ENCODE data around the gene CISH. TPM values are rescaled to one million over a fixed set of nuclear protein-coding genes. Genes with fewer than 3 reads are reported as not detected.
A peak's percentile ranks its signal among the peaks of the same experiment; 100 is the strongest.

The CISH gene
- total and polyA plus RNA-seq, 2 experiments from 2014 or later = 8.2 to 11.7 TPM

DNA sequence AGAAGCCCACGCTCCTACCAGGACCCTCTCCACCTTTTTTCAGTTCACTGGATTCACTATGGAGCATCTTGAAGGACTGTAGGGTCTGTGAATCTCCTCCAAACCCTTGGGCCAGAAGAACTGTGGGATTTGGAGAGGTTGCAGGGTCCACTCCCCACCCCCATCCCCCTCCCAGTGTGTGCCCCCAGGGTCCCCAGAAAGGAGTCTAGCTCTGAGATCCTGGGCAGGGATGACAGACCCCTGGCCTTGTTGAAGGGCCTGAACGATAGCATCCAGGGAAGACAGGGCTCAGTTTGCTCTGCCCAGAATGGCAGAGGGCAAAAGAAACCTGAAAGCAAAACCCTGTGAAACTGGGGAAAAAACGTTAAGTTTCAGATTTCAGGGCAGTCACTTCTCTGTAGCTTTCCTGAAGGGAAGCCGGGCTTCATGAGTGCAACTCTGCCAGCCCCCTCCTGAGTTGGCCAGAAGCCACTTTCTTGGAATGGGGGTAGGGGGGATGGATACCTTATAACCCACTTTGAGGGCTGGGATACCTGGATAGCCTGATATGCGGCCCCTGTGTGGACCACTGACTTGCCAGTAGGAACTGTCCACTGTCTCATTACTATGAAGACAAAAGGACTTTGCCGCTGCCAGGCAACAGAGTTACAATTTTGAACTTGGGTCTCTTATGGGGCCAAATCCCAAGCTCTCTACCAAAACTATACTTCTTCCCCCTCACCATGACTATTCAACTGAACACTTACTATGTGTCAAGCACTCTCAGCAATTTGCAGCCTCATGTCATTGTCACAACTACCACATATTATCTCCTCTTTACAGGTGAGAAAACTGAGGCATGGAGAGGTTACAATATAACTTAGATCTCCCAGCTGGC is 1.6 kb upstream of the CISH start:
- H3K27ac ChIP-seq = peak overlapping the region; percentile 80

DNA sequence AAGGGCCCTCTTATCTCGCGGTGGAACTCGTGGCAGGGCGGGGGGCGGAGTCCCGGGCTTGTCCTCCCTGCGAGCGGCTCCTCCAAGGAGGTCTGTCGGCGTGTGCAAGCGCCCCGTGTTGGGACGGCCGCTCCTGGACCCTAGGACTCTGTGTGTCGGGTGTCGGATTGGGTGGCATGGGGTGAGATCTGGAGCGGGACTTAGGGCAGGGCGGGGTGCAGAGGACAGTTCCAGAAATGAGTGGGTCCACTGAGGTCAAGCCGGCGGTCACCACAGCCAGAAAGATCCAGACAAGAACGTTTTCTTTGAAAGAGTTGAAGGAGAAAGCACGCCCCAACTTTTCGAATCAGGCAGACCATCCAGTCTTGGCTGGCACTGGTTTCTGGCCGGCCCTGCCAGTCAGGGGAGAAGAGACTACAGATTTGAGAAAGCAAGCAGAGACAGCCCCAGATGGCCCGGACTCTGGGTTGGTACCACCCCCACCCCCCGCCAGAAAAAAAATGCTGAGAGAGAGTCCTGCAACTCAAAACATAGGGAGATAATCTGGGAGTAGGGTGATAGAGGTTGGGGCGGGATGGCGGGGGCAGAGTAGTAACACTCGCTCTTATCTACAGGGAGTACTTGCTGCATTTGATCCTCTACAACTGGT is 784 bp upstream of the CISH start:
- TF ChIP-seq, protein P1, sequence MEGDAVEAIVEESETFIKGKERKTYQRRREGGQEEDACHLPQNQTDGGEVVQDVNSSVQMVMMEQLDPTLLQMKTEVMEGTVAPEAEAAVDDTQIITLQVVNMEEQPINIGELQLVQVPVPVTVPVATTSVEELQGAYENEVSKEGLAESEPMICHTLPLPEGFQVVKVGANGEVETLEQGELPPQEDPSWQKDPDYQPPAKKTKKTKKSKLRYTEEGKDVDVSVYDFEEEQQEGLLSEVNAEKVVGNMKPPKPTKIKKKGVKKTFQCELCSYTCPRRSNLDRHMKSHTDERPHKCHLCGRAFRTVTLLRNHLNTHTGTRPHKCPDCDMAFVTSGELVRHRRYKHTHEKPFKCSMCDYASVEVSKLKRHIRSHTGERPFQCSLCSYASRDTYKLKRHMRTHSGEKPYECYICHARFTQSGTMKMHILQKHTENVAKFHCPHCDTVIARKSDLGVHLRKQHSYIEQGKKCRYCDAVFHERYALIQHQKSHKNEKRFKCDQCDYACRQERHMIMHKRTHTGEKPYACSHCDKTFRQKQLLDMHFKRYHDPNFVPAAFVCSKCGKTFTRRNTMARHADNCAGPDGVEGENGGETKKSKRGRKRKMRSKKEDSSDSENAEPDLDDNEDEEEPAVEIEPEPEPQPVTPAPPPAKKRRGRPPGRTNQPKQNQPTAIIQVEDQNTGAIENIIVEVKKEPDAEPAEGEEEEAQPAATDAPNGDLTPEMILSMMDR (IDR thresholded peaks at IDR 0.05; ENCODE audit: low read depth, low read length) = no peak
- Histone ChIP-seq H3K4me3 (peak overlapping the region; percentile 32), H3K9me3 (ENCODE audit: low read depth) (no peaks in the 10 kb centered on the region), H3K27ac (peak overlapping the region; percentile 80), H3K4me1 (ENCODE audit: low read depth) (peaks cover 17% of the 10 kb centered on the region), H3K27me3 (no peaks in the 10 kb centered on the region), H3K36me3 (peaks cover 6% of the 10 kb centered on the region)
- DNase-seq (ENCODE audit: low read depth in 1 of 2, low spot score in 1 of 2) = peak in 1 of 2 donors; percentile 34

More for the DNA sequence above, 1.6 kb upstream of the CISH start:
- Histone ChIP-seq H3K4me3 (no peak overlapping the region), H3K9me3 (ENCODE audit: low read depth) (no peaks in the 10 kb centered on the region), H3K27me3 (no peaks in the 10 kb centered on the region), H3K4me1 (ENCODE audit: low read depth) (peaks cover 17% of the 10 kb centered on the region), H3K36me3 (no peaks in the 10 kb centered on the region)
- no peak for DNase-seq (ENCODE audit: low read depth in 1 of 2, low spot score in 1 of 2)
- TF ChIP-seq, protein P1 (IDR thresholded peaks at IDR 0.05; ENCODE audit: low read depth, low read length) = no peak

DNA sequence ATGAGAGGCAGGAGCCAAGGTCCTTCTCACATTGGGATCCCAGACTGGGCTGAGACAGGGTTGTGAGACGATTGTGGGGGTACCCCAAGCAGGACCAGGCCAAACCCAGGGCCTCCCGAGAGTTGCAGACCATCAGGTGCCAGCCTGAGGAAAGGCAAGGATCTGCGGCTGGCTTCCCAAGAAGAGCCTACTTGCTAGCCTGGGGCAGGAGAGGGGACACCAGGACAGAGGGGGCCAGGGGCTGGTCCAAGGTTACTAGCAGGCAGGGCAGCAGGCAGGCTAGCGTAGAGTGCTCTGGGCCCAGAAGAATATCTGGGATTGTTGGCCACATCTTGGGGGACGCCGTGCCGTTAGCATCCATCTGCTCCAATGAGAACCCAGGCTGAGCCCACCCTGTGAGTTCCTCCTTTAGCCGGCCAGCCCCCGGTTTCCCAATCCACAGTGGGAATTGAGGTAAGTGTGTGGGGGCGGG is 546 bp downstream of the CISH start:
- no peak for DNase-seq (ENCODE audit: low read depth in 1 of 2, low spot score in 1 of 2)
- peak overlapping the region; percentile 80 for H3K27ac ChIP-seq
- no peaks in the 10 kb centered on the region for H3K9me3 ChIP-seq (ENCODE audit: low read depth)
- peaks cover 8% of the 10 kb centered on the region for H3K36me3 ChIP-seq
- TF ChIP-seq, protein P1 (IDR thresholded peaks at IDR 0.05; ENCODE audit: low read depth, low read length) = no peak
- peak overlapping the region; percentile 32 for H3K4me3 ChIP-seq
- H3K27me3 ChIP-seq = no peaks in the 10 kb centered on the region
- peaks cover 17% of the 10 kb centered on the region for H3K4me1 ChIP-seq (ENCODE audit: low read depth)

DNA sequence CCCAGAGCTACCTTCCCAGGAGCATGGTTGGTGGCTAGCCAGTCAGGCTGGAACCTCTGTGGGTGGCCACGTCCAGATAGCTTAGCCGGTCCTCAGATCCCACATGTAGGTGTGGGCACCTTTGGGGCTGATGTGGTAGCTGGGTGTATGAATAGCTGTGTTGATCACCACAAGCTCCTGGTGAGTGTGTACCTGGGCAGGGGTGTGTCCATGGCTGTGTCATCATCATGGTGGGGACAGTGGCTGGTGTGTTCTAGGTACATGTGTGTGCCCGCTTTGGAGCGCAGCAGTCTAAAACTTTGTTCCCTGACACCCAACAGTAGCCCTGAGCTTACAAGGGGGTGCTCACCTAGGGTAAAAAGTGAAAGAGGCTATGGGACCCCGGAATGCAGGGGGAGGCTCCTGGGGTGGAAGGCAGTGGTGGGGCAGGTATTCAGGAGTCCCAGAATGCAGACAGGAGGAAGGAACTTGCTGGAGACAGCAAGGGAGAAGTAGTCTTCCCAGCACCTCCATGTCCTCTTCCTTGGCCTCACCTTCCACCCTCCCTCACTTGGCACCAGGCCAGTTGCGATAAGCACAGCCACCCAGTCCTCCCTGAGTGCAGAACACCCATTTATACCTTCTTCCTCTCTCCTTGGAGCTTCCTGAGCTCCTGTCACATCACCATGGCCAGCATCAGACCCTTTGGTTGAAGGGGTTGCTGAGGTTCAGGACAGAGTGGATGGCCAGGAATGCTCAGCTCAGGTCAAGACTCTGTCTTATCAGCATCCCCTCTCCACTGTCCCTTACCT is 1.2 kb downstream of the CISH start:
- H3K4me1 ChIP-seq (ENCODE audit: low read depth) = peaks cover 17% of the 10 kb centered on the region
- TF ChIP-seq, protein P1 (IDR thresholded peaks at IDR 0.05; ENCODE audit: low read depth, low read length) = no peak
- H3K9me3 ChIP-seq (ENCODE audit: low read depth) = no peaks in the 10 kb centered on the region
- H3K4me3 ChIP-seq = peak overlapping the region; percentile 32
- no peaks in the 10 kb centered on the region for H3K27me3 ChIP-seq
- H3K27ac ChIP-seq = no peak overlapping the region
- peak in 1 of 2 donors; percentile 34 for DNase-seq (ENCODE audit: low read depth in 1 of 2, low spot score in 1 of 2)
- peaks cover 8% of the 10 kb centered on the region for H3K36me3 ChIP-seq

DNA sequence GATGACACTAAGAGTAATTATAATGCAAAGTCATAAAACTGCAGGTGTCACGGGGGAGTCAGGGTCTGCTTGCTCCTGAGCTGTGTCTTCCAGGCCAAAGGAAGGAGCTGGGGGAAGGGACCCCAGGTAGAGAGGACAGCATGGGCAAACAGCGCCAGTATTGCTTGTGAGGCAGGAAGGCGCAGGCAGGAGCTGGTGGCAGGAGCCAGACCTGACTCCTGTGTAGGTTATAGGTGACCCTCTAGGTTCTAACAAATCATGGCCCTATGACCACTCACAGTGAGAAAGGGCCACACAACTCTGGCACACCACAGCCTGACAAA is 1.9 kb downstream of the CISH start:
- TF ChIP-seq, protein P1 (IDR thresholded peaks at IDR 0.05; ENCODE audit: low read depth, low read length) = no peak
- Histone ChIP-seq H3K4me1 (ENCODE audit: low read depth) (peaks cover 17% of the 10 kb centered on the region), H3K9me3 (ENCODE audit: low read depth) (no peaks in the 10 kb centered on the region), H3K4me3 (no peak overlapping the region), H3K27ac (no peak overlapping the region), H3K27me3 (no peaks in the 10 kb centered on the region), H3K36me3 (peaks cover 8% of the 10 kb centered on the region)
- no peak for DNase-seq (ENCODE audit: low read depth in 1 of 2, low spot score in 1 of 2)

All from cardiac muscle cell (in vitro differentiated cells and primary cell).